HL-60/S4 treated with phorbol 12-myristate 13-acetate at 8.2 ng/mL for 4 days and 3 days (cell line): ENCODE results near the gene EPM2A.

ENCODE experiments used
- in situ Hi-C: fragments of 300-500 bp; cut with MboI; formaldehyde crosslinking; loops from 2 replicates; pipeline ENCODE4 v1.15.0; 2022; ENCODE audit warnings: low sequenced_read_pairs

Gene EPM2A

DNA sequence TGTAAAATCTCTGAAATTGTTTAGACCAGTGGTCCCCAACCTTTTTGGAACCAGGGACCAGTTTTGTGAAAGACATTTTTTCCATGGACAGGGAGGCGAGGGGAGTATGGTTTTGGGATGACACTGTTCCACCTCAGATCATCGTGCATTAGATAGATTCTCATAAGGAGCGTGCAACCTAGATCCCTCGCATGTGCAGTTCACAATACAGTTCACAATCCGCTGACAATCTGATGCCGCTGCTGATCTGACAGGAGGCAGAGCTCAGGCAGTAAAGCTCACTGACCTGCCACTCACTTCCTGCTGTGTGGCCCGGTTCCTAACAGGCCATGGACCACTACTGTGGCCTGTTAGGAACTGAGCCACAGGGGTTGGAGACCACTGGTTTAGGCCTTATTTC is 115.2 kb downstream of the EPM2A start:
- in situ Hi-C loops, result no loop called here

- in situ Hi-C loops, result no loop called here
Observed at GRCh38 chr6:145609521-145609920, 125.8 kb downstream of the EPM2A start.

DNA sequence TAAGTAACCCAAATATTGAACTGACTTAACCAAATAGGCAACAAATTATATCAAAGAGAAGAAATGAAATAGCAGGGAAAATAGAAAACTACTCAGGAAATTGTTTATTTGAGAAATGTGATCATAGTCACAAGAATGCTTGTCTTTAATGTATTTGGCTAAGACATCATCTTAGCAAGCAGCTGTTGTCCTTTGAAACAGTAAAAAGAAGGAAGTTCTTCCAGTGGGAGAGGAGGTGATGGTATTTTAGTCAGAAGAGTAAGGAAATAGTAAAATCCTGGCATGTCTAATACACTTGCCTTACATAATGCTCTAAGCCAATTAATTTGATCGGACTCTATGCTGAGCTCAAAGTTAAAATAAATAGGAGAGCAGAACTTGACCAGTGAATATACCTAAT is 126.5 kb downstream of the EPM2A start:
- in situ Hi-C loops, result no loop called here

- in situ Hi-C loops, result no loop called here
Observed at GRCh38 chr6:145603991-145604390, 131.3 kb downstream of the EPM2A start.

DNA sequence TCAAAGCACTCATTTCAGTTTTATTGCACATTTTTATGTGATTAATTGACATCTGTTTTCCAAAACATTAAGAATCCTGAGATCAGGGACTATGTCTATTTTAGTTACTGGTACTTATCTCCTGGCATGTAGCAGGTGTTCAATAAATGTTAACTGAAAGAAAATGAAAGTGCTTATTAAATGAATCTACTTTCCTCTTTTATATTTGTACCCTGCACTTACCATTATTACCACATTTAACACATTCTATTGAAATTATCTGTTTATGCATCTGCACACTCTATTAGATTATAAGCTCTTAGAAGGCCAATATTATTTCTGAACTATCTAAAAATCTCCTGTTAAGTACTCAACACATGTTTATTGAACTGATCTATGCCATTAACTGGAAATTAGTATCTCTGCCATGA is 131.9 kb downstream of the EPM2A start:
- in situ Hi-C loops, result no loop called here

DNA sequence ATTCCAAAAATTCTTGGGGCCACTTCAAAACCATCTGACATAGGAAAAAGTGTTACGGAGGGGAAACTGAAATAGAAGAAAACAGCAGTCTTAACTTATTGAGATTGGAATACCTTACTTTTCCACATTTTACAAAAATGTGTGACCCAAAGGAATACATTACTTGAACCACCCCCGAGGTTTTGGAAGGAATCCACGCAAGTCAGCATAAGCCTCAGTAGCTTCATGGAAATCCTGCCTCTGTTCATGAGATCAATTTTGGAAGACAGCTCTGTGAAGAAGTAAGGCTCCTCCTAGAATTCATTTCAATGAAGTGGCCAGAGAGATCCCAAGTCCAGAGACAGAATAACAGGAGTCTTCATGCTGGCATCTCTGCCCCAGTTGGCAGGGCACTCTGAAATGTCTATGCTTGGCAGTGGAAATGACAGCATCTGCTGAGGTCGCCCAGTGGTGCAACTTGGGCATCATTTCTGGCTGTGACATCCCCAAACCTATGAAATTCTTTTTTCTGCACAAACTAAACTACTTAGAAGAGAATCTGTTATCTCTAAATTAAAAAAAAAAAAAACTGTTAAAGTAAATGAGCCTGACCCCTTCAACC is 132.5 kb downstream of the EPM2A start:
- in situ Hi-C loops, result no loop called here

DNA sequence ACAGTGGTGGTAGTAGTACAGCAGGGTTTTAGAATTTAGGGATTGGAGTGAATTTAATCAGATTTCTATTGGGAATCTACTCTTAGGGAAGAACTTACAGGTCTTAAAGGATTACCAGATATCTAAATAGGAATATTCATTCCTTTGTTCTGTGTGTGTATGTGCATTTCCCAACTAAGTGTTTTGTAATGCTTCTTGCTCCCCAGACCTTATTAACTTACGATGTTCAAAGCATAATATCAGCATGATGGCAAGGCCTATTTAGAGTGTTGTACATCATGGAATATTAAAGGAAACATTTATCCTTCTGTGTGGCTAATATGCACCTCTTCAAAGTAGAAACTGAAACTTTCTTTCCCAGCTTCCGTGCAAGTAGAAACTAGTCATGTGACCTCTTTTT is 133.9 kb downstream of the EPM2A start:
- in situ Hi-C loops, result no loop called here

- in situ Hi-C loops, result no loop called here
Observed at GRCh38 chr6:145600299-145600698, 135.0 kb downstream of the EPM2A start.

DNA sequence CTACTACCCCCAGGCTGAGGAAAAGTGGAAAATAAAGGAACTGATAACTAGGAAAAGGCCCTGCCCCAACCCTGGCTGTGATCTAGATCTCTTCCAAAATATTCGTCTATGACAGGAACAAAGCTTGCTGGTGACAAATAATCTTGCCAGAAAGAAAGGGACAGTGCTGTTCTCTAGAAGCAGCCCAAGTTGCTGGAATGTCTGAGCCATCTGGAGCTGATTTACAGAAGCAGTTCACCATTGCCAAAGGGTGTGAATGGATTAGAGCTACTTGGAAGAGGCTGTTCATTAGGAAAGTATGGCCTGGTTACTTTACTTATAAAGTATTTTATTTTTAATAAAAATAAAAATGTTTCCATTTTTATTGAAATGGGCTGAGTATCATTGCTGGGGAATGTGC is 146.3 kb downstream of the EPM2A start:
- in situ Hi-C loops, result no loop called here

DNA sequence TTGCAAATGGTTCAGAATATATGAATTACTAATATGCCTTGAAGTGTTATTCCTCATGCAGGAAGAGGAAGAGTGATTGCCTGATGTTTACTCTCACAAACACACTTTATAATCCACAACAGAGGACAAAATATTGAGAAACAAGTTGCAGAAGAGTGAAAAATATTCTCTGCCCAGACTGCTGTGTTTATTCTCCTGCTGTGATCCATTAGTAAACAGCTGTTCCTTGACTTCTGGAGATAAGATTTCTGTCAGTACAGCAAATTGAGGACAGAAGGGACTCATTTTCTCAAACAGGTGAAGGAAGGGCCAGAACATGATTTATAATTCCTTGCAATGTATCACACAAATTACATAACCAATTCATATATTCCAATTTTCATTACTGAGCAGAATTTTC is 148.0 kb downstream of the EPM2A start:
- in situ Hi-C loops, result no loop called here

GRCh38 chr6:145583753-145584152 is 151.6 kb downstream of the EPM2A start:
- in situ Hi-C loops, result no loop called here
